Neuronal stem cell (in vitro differentiated cells): ENCODE results near the gene YWHAQ.
"Not testable (repeated sequence)": the region's sequence is repeated elsewhere in the genome, so short reads cannot be mapped to it uniquely, and the experiment has no call there.

Experiments used
- DNase-seq: peaks from one replicate; pipeline ENCODE4 v3.0.0-alpha.2; 2013; ENCODE audit warnings: low spot score
- H2AFZ ChIP-seq: one replicate; pipeline ENCODE4 v1.6.1; 2013; ENCODE audit warnings: mild to moderate bottlenecking, low read length, inconsistent platforms
- H2AK5ac ChIP-seq: 2 replicates; pipeline ENCODE4 v1.6.1; 2013; ENCODE audit warnings: low read depth, mild to moderate bottlenecking, inconsistent platforms, low read length, moderate library complexity, mixed read lengths
- H2BK120ac ChIP-seq: 2 replicates; pipeline ENCODE4 v1.6.1; 2013; ENCODE audit warnings: low read depth, mild to moderate bottlenecking, inconsistent platforms, low read length, moderate library complexity, mixed read lengths
- H2BK12ac ChIP-seq: one replicate; pipeline ENCODE4 v1.6.1; 2013; ENCODE audit warnings: low read length, inconsistent platforms
- H2BK15ac ChIP-seq: 2 replicates; pipeline ENCODE4 v1.6.1; 2013; ENCODE audit warnings: mild to moderate bottlenecking, low read length, inconsistent platforms, mixed read lengths
- H2BK5ac ChIP-seq: one replicate; pipeline ENCODE4 v1.6.1; 2013; ENCODE audit warnings: inconsistent platforms, mild to moderate bottlenecking, low read length, moderate library complexity
- H3K14ac ChIP-seq: one replicate; pipeline ENCODE4 v1.6.1; 2013; ENCODE audit warnings: low read length, inconsistent platforms
- H3K18ac ChIP-seq: 2 replicates; pipeline ENCODE4 v1.6.1; 2013; ENCODE audit warnings: low read length, inconsistent platforms
- H3K23ac ChIP-seq: 2 replicates; pipeline ENCODE4 v1.6.1; 2013; ENCODE audit warnings: low read depth, mild to moderate bottlenecking, mixed read lengths, low read length, inconsistent platforms; ENCODE audit not compliant: poor library complexity
- H3K27ac ChIP-seq: replicated peaks from 3 replicates; pipeline ENCODE4 v1.5.1; 2013; ENCODE audit warnings: low read length, inconsistent platforms
- H3K27me3 ChIP-seq, 3 experiments: 2 replicates each; pipeline ENCODE4 v1.6.1; 2013; ENCODE audit warnings: low read length in 3 of 3, mild to moderate bottlenecking in 2 of 3, inconsistent platforms in 1 of 3, low read depth in 1 of 3, mixed read lengths in 1 of 3, moderate library complexity in 1 of 3; ENCODE audit not compliant: control insufficient read depth in 3 of 3, insufficient read depth in 3 of 3
- H3K36me3 ChIP-seq, 2 donors: replicated peaks in 1 of 2; 2 replicates each; pipeline ENCODE4 v1.6.1; 2013; ENCODE audit warnings: low read length in 2 of 2; ENCODE audit not compliant: control insufficient read depth in 2 of 2, insufficient read depth in 2 of 2
- H3K4ac ChIP-seq: 2 replicates; pipeline ENCODE4 v1.6.1; 2013; ENCODE audit warnings: inconsistent platforms, mild to moderate bottlenecking, low read length, moderate library complexity
- H3K4me1 ChIP-seq, 2 donors: 1 replicate in 1 of 2; 2 replicates in 1 of 2; pipeline ENCODE4 v1.6.1; 2013; ENCODE audit warnings: low read length in 2 of 2, low read depth in 1 of 2; ENCODE audit not compliant: control insufficient read depth in 2 of 2, insufficient read depth in 1 of 2
- H3K4me2 ChIP-seq: one replicate; pipeline ENCODE4 v1.6.1; 2013; ENCODE audit warnings: mild to moderate bottlenecking, low read length, inconsistent platforms; ENCODE audit not compliant: insufficient read depth, poor library complexity, severe bottlenecking
- H3K4me3 ChIP-seq, 2 donors: 2 replicates each; pipeline ENCODE4 v1.5.1; 2013; ENCODE audit warnings: low read length in 2 of 2, mild to moderate bottlenecking in 2 of 2, inconsistent platforms in 1 of 2, moderate library complexity in 1 of 2
- H3K79me1 ChIP-seq: one replicate; pipeline ENCODE4 v1.6.1; 2013; ENCODE audit warnings: low read depth, mild to moderate bottlenecking, inconsistent platforms, low read length, moderate library complexity
- H3K9ac ChIP-seq: one replicate; pipeline ENCODE4 v1.6.1; 2013; ENCODE audit warnings: mild to moderate bottlenecking, low read depth, low read length, inconsistent platforms; ENCODE audit not compliant: poor library complexity
- H3K9me3 ChIP-seq, 2 donors: replicated peaks in 1 of 2; 2 replicates each; pipeline versions ENCODE3 to v1.6.1; 2013; ENCODE audit warnings: low read length in 2 of 2, mild to moderate bottlenecking in 2 of 2, inconsistent platforms in 1 of 2, low read depth in 1 of 2, mixed read lengths in 1 of 2, moderate library complexity in 1 of 2; ENCODE audit not compliant: control insufficient read depth in 2 of 2, insufficient read depth in 1 of 2
- H4K8ac ChIP-seq: one replicate; pipeline ENCODE4 v1.6.1; 2013; ENCODE audit warnings: low read depth, mild to moderate bottlenecking, inconsistent platforms, low read length, moderate library complexity
- H4K91ac ChIP-seq: one replicate; pipeline ENCODE4 v1.6.1; 2013; ENCODE audit warnings: low read length, low read depth, mild to moderate bottlenecking, inconsistent platforms; ENCODE audit not compliant: poor library complexity
- WGBS, 2 donors: extraction: QIAGEN DNeasy Blood & Tissue Kit; methylation state at CpG; one replicate each; pipeline ENCODE4 v1.1.7; 2013; ENCODE audit warnings: missing lambda C conversion rate in 2 of 2, mixed read lengths in 1 of 2; ENCODE audit not compliant: insufficient read length in 2 of 2, insufficient replicate concordance in 1 of 2; ENCODE audit errors: extremely low coverage in 2 of 2; 5-methylcytosine and 5-hydroxymethylcytosine counted together

Gene YWHAQ

GRCh38 chr2:9554921-9555296, 75.9 kb downstream of the YWHAQ start:
- H3K23ac ChIP-seq = no peak overlapping the region
- peak overlapping the region; percentile 48 for H3K18ac ChIP-seq
- H3K4me1 ChIP-seq = peaks cover 0 to 1% of the 10 kb centered on the region in 2 donors
- H3K36me3 ChIP-seq = peaks cover 4 to 12% of the 10 kb centered on the region in 2 donors
- H2BK12ac ChIP-seq = no peak overlapping the region
- no peak overlapping the region for H3K14ac ChIP-seq
- peak overlapping the region; percentile 1 for H3K9ac ChIP-seq
- H3K4me2 ChIP-seq = peak overlapping the region; percentile 74
- no peaks in the 10 kb centered on the region for H3K79me1 ChIP-seq
- H3K4ac ChIP-seq = no peak overlapping the region
- no peak overlapping the region for H4K91ac ChIP-seq
- DNase-seq = no peak
- WGBS, 2 donors = no CpG with 5 or more reads among the region's 9 CpGs
- no peak overlapping the region for H2BK5ac ChIP-seq
- no peak overlapping the region for H2BK120ac ChIP-seq
- H2BK15ac ChIP-seq = no peak overlapping the region
- no peak overlapping the region for H4K8ac ChIP-seq
- H2AK5ac ChIP-seq = no peak overlapping the region
- no peaks in the 10 kb centered on the region for H3K27me3 ChIP-seq
- H2AFZ ChIP-seq = peak overlapping the region; percentile 92
- H3K4me3 ChIP-seq = peak overlapping the region; percentile 76 to 84
- no peaks in the 10 kb centered on the region for H3K9me3 ChIP-seq
- H3K27ac ChIP-seq = peak overlapping the region; percentile 98

- Histone ChIP-seq H3K27ac (no peak overlapping the region), H2BK15ac (no peak overlapping the region), H3K4me1 (peaks cover 0 to 1% of the 10 kb centered on the region in 2 donors), H3K18ac (no peak overlapping the region), H3K14ac (no peak overlapping the region), H3K9ac (no peak overlapping the region), H2AFZ (no peak overlapping the region), H4K91ac (no peak overlapping the region), H3K4me3 (no peak overlapping the region), H2BK120ac (no peak overlapping the region), H4K8ac (no peak overlapping the region), H2AK5ac (no peak overlapping the region), H3K36me3 (no peaks in the 10 kb centered on the region), H2BK12ac (no peak overlapping the region), H3K23ac (no peak overlapping the region), H3K79me1 (peaks cover under 1% of the 10 kb centered on the region), H2BK5ac (no peak overlapping the region), H3K9me3 (no peaks in the 10 kb centered on the region), H3K4me2 (no peak overlapping the region), H3K27me3 (no peaks in the 10 kb centered on the region), H3K4ac (no peak overlapping the region)
- WGBS, 2 donors = no CpG with 5 or more reads among the region's 2 CpGs
- no peak for DNase-seq
Observed at GRCh38 chr2:9552219-9553178, 78.3 kb downstream of the YWHAQ start.

GRCh38 chr2:9550859-9551391, 79.9 kb downstream of the YWHAQ start:
- not testable (repeated sequence) for H2AK5ac ChIP-seq, H3K36me3 ChIP-seq
- no CpG with 5 or more reads among the region's 7 CpGs for WGBS, 2 donors

GRCh38 chr2:9549420-9549819, 81.4 kb downstream of the YWHAQ start:
- Histone ChIP-seq H3K27ac (no peak overlapping the region), H3K9ac (no peak overlapping the region), H4K91ac (no peak overlapping the region), H3K9me3 (no peaks in the 10 kb centered on the region), H3K79me1 (peaks cover 3% of the 10 kb centered on the region), H2BK120ac (no peak overlapping the region), H3K4me1 (peaks cover 1 to 3% of the 10 kb centered on the region in 2 donors), H2AK5ac (no peak overlapping the region), H3K14ac (no peak overlapping the region), H2BK15ac (no peak overlapping the region), H3K4me2 (no peak overlapping the region), H3K18ac (no peak overlapping the region), H3K4ac (no peak overlapping the region), H4K8ac (no peak overlapping the region), H2AFZ (no peak overlapping the region), H3K36me3 (no peaks in the 10 kb centered on the region), H2BK5ac (no peak overlapping the region), H3K27me3 (no peaks in the 10 kb centered on the region), H2BK12ac (no peak overlapping the region), H3K4me3 (no peak overlapping the region), H3K23ac (no peak overlapping the region)
- no peak for DNase-seq
- WGBS, 2 donors = no CpG with 5 or more reads among the region's 9 CpGs

More at GRCh38 chr2:9550859-9551391, 79.9 kb downstream of the YWHAQ start:
- not testable (repeated sequence) for H3K23ac ChIP-seq, H4K8ac ChIP-seq, H2BK12ac ChIP-seq, H3K4me3 ChIP-seq, H3K14ac ChIP-seq, H3K4ac ChIP-seq, H3K9me3 ChIP-seq, H3K4me1 ChIP-seq, H2AFZ ChIP-seq, H3K9ac ChIP-seq, H3K27ac ChIP-seq, H2BK5ac ChIP-seq, H3K4me2 ChIP-seq, H3K27me3 ChIP-seq, H2BK120ac ChIP-seq, H3K18ac ChIP-seq, DNase-seq, H3K79me1 ChIP-seq, H4K91ac ChIP-seq, H2BK15ac ChIP-seq
